Liver (tissue), 9 donors: Measurements from ENCODE around the gene MAMDC4. TPM values are rescaled to one million over a fixed set of nuclear protein-coding genes. Genes with fewer than 3 reads are reported as not detected.

Experiments used
- DNase-seq: peaks from one replicate; pipeline ENCODE4 v3.0.0-alpha.2; 2017; ENCODE audit warnings: low spot score
- H3K27ac ChIP-seq, 2 donors: one replicate each; pipeline ENCODE4 v1.7.0; 2013; ENCODE audit warnings: inconsistent platforms in 2 of 2, low read length in 2 of 2, control low read depth in 1 of 2, low read depth in 1 of 2, mild to moderate bottlenecking in 1 of 2
- H3K27me3 ChIP-seq, 4 donors: one replicate each; pipeline versions ENCODE4 v1.6.1 to v1.7.0; 2013; ENCODE audit warnings: low read length in 3 of 4, inconsistent platforms in 1 of 4, mild to moderate bottlenecking in 1 of 4, moderate library complexity in 1 of 4; ENCODE audit not compliant: control insufficient read depth in 4 of 4, insufficient read depth in 4 of 4
- H3K36me3 ChIP-seq, 4 donors: one replicate each; pipeline versions ENCODE4 v1.6.1 to v1.7.0; 2013; ENCODE audit warnings: low read length in 3 of 4, mild to moderate bottlenecking in 3 of 4, low read depth in 1 of 4, moderate library complexity in 1 of 4; ENCODE audit not compliant: control insufficient read depth in 4 of 4, insufficient read depth in 3 of 4
- H3K4me1 ChIP-seq, 4 donors: one replicate each; pipeline versions ENCODE4 v1.6.1 to v1.7.0; 2013; ENCODE audit warnings: low read length in 3 of 4, mild to moderate bottlenecking in 3 of 4, moderate library complexity in 1 of 4; ENCODE audit not compliant: control insufficient read depth in 4 of 4, insufficient read depth in 4 of 4
- H3K4me3 ChIP-seq, 3 donors: one replicate each; pipeline versions ENCODE4 v1.6.1 to v1.7.0; 2013; ENCODE audit warnings: low read length in 3 of 3, control low read depth in 1 of 3, low read depth in 1 of 3, mild to moderate bottlenecking in 1 of 3
- H3K9ac ChIP-seq, 2 donors: one replicate each; pipeline ENCODE4 v1.7.0; 2013; ENCODE audit warnings: low read length in 2 of 2, mild to moderate bottlenecking in 2 of 2, moderate library complexity in 2 of 2, control low read depth in 1 of 2, low read depth in 1 of 2
- H3K9me3 ChIP-seq, 4 donors: one replicate each; pipeline versions ENCODE4 v1.6.1 to v1.7.0; 2013; ENCODE audit warnings: low read length in 3 of 4; ENCODE audit not compliant: control insufficient read depth in 4 of 4
- EGR1 ChIP-seq, 2 donors: IDR thresholded peaks; 2 replicates each; pipeline ENCODE4 v1.6.1; 2016 to 2018; ENCODE audit warnings: antibody characterized with exemption in 2 of 2, low read depth in 2 of 2
- FOXA1 ChIP-seq: IDR thresholded peaks from 2 replicates; pipeline ENCODE4 v1.6.1; 2016; ENCODE audit warnings: antibody characterized with exemption
- FOXA2 ChIP-seq: IDR thresholded peaks from 2 replicates; pipeline ENCODE4 v1.6.1; 2016; ENCODE audit warnings: antibody characterized with exemption
- HNF4G ChIP-seq: IDR thresholded peaks from 2 replicates; pipeline ENCODE4 v1.6.1; 2016; ENCODE audit warnings: antibody characterized with exemption
- JUND ChIP-seq, 2 donors: IDR thresholded peaks; 2 replicates each; pipeline ENCODE4 v1.6.1; 2016; ENCODE audit warnings: antibody characterized with exemption in 2 of 2
- NR2F2 ChIP-seq: IDR thresholded peaks from 2 replicates; pipeline ENCODE4 v1.6.1; 2016; ENCODE audit warnings: antibody characterized with exemption
- RAD21 ChIP-seq, 2 donors: IDR thresholded peaks; 2 replicates each; pipeline ENCODE4 v1.6.1; 2016; ENCODE audit warnings: antibody characterized with exemption in 2 of 2, mild to moderate bottlenecking in 2 of 2
- RXRA ChIP-seq, 2 donors: IDR thresholded peaks; 2 replicates each; pipeline ENCODE4 v1.6.1; 2017 to 2018; ENCODE audit warnings: antibody characterized with exemption in 2 of 2, mild to moderate bottlenecking in 1 of 2
- SP1 ChIP-seq: IDR thresholded peaks from 2 replicates; pipeline ENCODE4 v1.6.1; 2018; ENCODE audit warnings: antibody characterized with exemption, mild to moderate bottlenecking
- TAF1 ChIP-seq: conservative IDR thresholded peaks from 2 replicates; pipeline ENCODE4 v1.6.1; 2016; ENCODE audit warnings: antibody characterized with exemption, mild to moderate bottlenecking
- WGBS: extraction: QIAGEN DNeasy Blood & Tissue Kit; methylation state at CpG from one replicate; pipeline ENCODE4 v1.1.7; 2013; 5-methylcytosine and 5-hydroxymethylcytosine counted together
- polyA plus RNA-seq, 2 donors: library from polyadenylated mRNA; stranded (reverse) in 1 of 2; unstranded in 1 of 2; fragments of 200-250 nt in 1 of 2; fragments of >200 nt in 1 of 2; fragmentation: Nextera tagmentation in 1 of 2; extraction: Ambion mirVana in 1 of 2; gene quantifications; one replicate each; pipeline versions ENCODE4 v1.2.1 to v1.2.3, GENCODE V29; 2013 to 2015
- total RNA-seq, 2 donors: library from RNA; depleted of rRNA; stranded (reverse); fragments of >200 nt; gene quantifications; one replicate each; pipeline ENCODE4 v1.2.3, GENCODE V29; 2014
- TF ChIP-seq, protein P1 (sequence below): IDR thresholded peaks from 2 replicates; pipeline ENCODE4 v1.6.1; 2016; ENCODE audit warnings: antibody characterized with exemption
- TF ChIP-seq, protein P2 (sequence below): fragments of 150-350 bp; IDR thresholded peaks from 2 replicates; pipeline ENCODE4 v1.5.1; 2017; ENCODE audit warnings: improper control_type of control experiment, low read depth, low read length; ENCODE audit not compliant: missing input control
- TF ChIP-seq, protein P3 (sequence below): IDR thresholded peaks from 2 replicates; pipeline ENCODE4 v1.6.1; 2016; ENCODE audit warnings: antibody characterized with exemption
- TF ChIP-seq, protein P4 (sequence below): IDR thresholded peaks from 2 replicates; pipeline ENCODE4 v1.6.1; 2016; ENCODE audit warnings: antibody characterized with exemption
- donor health status: healthy.
- donor health status: healthy.
- donor health status: healthy.
- donor health status: healthy.
- donor health status: healthy.

The MAMDC4 gene
- total and polyA plus RNA-seq, 4 donors: 2.4 to 8.1 (median 3.9) TPM

DNA sequence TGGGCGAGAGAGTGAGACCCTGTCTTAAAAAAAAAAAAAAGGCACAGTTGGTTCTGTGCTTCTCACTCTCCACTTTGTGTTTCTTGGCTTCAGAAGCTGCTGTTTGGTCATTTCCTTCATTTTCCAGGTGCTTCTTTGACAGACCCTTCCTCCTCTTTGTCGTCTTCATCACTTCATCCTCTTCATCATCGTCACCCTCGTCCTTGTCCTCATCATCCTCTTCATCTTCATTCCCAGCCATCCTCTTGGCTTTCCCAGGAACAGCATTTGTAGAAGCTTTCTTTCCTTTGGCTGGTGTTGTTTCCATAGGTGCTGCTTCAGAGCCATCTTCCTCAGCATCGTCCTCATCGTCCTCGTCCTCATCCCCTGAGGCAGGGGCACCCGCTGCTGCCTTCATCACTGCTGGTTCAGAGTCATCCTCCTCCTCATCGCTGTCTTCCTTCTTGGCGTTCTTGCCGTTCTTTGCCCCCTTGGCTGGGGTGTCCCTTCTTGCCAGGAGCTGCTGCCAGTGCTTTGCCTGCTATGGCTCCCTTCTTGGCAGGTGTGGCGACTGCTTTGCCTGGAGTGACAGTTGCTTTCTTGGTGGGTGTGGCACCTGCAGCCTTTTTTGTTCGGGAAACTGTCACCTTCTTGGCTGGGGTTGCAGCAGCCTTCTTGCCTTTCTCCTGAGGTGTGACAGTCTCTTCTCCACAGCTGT lies 37.3 kb upstream of the MAMDC4 start:
- 95% methylated on average over 13 of the region's 13 CpGs for WGBS
- H3K4me3 ChIP-seq: no peak overlapping the region
- H3K9ac ChIP-seq: no peak overlapping the region
- H3K27me3 ChIP-seq: no peaks in the 10 kb centered on the region
- peaks cover 0 to 4% (median 3%) of the 10 kb centered on the region in 4 donors for H3K4me1 ChIP-seq
- DNase-seq: no peak
- H3K27ac ChIP-seq: no peak overlapping the region
- TF ChIP-seq FOXA1 (no peak), HNF4G (no peak), JUND (IDR thresholded peaks at IDR 0.05) (no peak), NR2F2 (no peak), TAF1 (no peak), SP1 (no peak), RXRA (IDR thresholded peaks at IDR 0.05) (no peak), EGR1 (IDR thresholded peaks at IDR 0.05; ENCODE audit: low read depth in 2 of 2) (no peak), RAD21 (IDR thresholded peaks at IDR 0.05) (no peak), FOXA2 (no peak)
- TF ChIP-seq, protein P1, sequence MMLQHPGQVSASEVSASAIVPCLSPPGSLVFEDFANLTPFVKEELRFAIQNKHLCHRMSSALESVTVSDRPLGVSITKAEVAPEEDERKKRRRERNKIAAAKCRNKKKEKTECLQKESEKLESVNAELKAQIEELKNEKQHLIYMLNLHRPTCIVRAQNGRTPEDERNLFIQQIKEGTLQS: no peak
- TF ChIP-seq, protein P2, sequence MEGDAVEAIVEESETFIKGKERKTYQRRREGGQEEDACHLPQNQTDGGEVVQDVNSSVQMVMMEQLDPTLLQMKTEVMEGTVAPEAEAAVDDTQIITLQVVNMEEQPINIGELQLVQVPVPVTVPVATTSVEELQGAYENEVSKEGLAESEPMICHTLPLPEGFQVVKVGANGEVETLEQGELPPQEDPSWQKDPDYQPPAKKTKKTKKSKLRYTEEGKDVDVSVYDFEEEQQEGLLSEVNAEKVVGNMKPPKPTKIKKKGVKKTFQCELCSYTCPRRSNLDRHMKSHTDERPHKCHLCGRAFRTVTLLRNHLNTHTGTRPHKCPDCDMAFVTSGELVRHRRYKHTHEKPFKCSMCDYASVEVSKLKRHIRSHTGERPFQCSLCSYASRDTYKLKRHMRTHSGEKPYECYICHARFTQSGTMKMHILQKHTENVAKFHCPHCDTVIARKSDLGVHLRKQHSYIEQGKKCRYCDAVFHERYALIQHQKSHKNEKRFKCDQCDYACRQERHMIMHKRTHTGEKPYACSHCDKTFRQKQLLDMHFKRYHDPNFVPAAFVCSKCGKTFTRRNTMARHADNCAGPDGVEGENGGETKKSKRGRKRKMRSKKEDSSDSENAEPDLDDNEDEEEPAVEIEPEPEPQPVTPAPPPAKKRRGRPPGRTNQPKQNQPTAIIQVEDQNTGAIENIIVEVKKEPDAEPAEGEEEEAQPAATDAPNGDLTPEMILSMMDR: no peak
- TF ChIP-seq, protein P3, sequence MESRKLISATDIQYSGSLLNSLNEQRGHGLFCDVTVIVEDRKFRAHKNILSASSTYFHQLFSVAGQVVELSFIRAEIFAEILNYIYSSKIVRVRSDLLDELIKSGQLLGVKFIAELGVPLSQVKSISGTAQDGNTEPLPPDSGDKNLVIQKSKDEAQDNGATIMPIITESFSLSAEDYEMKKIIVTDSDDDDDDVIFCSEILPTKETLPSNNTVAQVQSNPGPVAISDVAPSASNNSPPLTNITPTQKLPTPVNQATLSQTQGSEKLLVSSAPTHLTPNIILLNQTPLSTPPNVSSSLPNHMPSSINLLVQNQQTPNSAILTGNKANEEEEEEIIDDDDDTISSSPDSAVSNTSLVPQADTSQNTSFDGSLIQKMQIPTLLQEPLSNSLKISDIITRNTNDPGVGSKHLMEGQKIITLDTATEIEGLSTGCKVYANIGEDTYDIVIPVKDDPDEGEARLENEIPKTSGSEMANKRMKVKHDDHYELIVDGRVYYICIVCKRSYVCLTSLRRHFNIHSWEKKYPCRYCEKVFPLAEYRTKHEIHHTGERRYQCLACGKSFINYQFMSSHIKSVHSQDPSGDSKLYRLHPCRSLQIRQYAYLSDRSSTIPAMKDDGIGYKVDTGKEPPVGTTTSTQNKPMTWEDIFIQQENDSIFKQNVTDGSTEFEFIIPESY: no peak
- TF ChIP-seq, protein P4, sequence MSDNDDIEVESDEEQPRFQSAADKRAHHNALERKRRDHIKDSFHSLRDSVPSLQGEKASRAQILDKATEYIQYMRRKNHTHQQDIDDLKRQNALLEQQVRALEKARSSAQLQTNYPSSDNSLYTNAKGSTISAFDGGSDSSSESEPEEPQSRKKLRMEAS: no peak
- H3K9me3 ChIP-seq: no peaks in the 10 kb centered on the region
- H3K36me3 ChIP-seq: peaks cover 0 to 9% (median 3%) of the 10 kb centered on the region in 4 donors

DNA sequence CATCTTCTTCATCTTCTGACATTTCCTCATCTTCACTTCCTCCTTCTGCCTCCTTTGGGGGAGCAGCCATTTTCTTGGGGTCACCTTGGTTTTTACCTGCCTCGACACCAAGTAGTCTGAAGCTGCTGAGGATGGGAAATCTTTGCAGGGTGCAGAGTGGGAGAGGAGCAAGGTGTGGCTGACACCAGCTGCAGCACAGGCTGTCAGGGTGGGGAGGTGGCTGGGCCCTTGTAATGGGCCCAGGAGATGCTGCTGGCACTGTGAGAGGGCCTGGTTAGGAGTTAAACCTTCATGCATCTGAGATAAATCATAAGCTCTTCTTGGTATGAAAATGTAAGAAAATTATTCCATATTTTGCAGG lies 36.7 kb upstream of the MAMDC4 start:
- no peaks in the 10 kb centered on the region for H3K27me3 ChIP-seq
- peaks cover 0 to 9% (median 3%) of the 10 kb centered on the region in 4 donors for H3K36me3 ChIP-seq
- H3K9me3 ChIP-seq: no peaks in the 10 kb centered on the region
- no peak overlapping the region for H3K4me3 ChIP-seq
- no peak overlapping the region for H3K9ac ChIP-seq
- no peak for DNase-seq
- WGBS: 48% methylated on average over 1 of the region's 1 CpG
- TF ChIP-seq RAD21 (IDR thresholded peaks at IDR 0.05): no peak
- TF ChIP-seq HNF4G: no peak
- no peak for TF ChIP-seq NR2F2
- TF ChIP-seq JUND (IDR thresholded peaks at IDR 0.05): no peak
- TF ChIP-seq, protein P1: no peak
- TF ChIP-seq, protein P2: no peak
- no peaks in the 10 kb centered on the region for H3K4me1 ChIP-seq
- H3K27ac ChIP-seq: no peak overlapping the region
